ENCODE results near the gene KRT7. TPM values are rescaled to one million over a fixed set of nuclear protein-coding genes. Genes with fewer than 3 reads are reported as not detected.

The KRT7 gene
- total and polyA plus RNA-seq, 2 donors (not counting 1 experiment from before 2014, with no cell fraction given): not detected

- Mint-ChIP-seq H3K27ac (no peak overlapping the region), H3K4me3 (no peak overlapping the region), H3K27me3 (peaks cover 34% of the 10 kb centered on the region), H3K4me1 (no peaks in the 10 kb centered on the region), H3K9me3 (ENCODE audit: insufficient read depth) (no peaks in the 10 kb centered on the region)
- intact Hi-C loops (cut with micrococcal nuclease): no loop called here
- Histone ChIP-seq H3K27me3 (replicated peaks in 1 of 4; ENCODE audit: control extremely low read depth in 1 of 4, control insufficient read depth in 3 of 4, insufficient read depth in 4 of 4, low read length in 3 of 4) (peaks cover 0 to 4% (median 0%) of the 10 kb centered on the region in 4 experiments), H3K4me3 (ENCODE audit: control extremely low read depth in 1 of 5, extremely low read depth in 1 of 5, insufficient read depth in 1 of 5, low read depth in 2 of 5, low read length in 4 of 5) (no peak overlapping the region), H3K27ac (ENCODE audit: low read length in 2 of 2) (no peak overlapping the region), H2AFZ (ENCODE audit: insufficient read depth, low read depth, low read length, poor library complexity, severe bottlenecking) (no peak overlapping the region), H3K36me3 (replicated peaks in 1 of 2; ENCODE audit: control extremely low read depth in 1 of 2, control insufficient read depth in 1 of 2, extremely low read depth in 1 of 2, insufficient read depth in 2 of 2, low read length in 1 of 2) (no peaks in the 10 kb centered on the region), H3K79me2 (ENCODE audit: control insufficient read depth, insufficient read depth, low read length) (no peaks in the 10 kb centered on the region), H3K4me2 (replicated peaks; ENCODE audit: low read depth, low read length, poor library complexity, severe bottlenecking) (no peak overlapping the region), H3K9ac (ENCODE audit: low read length) (no peak overlapping the region), H3K9me3 (ENCODE audit: control extremely low read depth in 1 of 3, control insufficient read depth in 2 of 3, insufficient read depth in 1 of 3, low read length in 2 of 3) (no peaks in the 10 kb centered on the region), H4K20me1 (ENCODE audit: control insufficient read depth, insufficient read depth, low read length, poor library complexity, severe bottlenecking) (no peaks in the 10 kb centered on the region), H3K4me1 (ENCODE audit: control insufficient read depth in 2 of 2, insufficient read depth in 2 of 2, low read length in 2 of 2) (no peaks in the 10 kb centered on the region)
- 90% methylated on average over 5 of the region's 11 CpGs for WGBS (ENCODE audit: insufficient coverage)
- POLR2A ChIA-PET: no interaction called here
- no peak for TF ChIP-seq CTCF (IDR thresholded peaks at IDR 0.05)
- no peak for TF ChIP-seq EZH2 (IDR thresholded peaks at IDR 0.05; ENCODE audit: borderline replicate concordance, insufficient read depth, low read depth, low read length, poor library complexity, severe bottlenecking)
- ATAC-seq (ENCODE audit: low read depth) (no peak), DNase-seq (peak; percentile 10)
- CTCF ChIA-PET: no interaction called here
Observed at GRCh38 chr12:52197371-52198231, 35.4 kb upstream of the KRT7 start.
